Upper lobe of right lung (tissue), 1 donor: ENCODE measurements around the gene FAM53B. TPM values are rescaled to one million over a fixed set of nuclear protein-coding genes. Genes with fewer than 3 reads are reported as not detected.
A peak's percentile ranks its signal among the peaks of the same experiment; 100 is the strongest.

Source experiments
- ATAC-seq: fragments of 200-7000 bp; cut with Tn5 transposase; one replicate; pipeline ENCODE4 v1.9.1; 2020; ENCODE audit warnings: mild to moderate bottlenecking, moderate library complexity
- DNase-seq: peaks from one replicate; pipeline ENCODE4 v3.0.0-alpha.2; 2020
- H3K27ac ChIP-seq: fragments of 200-600 bp; one replicate; pipeline ENCODE4 v1.8.0; 2022
- H3K27me3 ChIP-seq: fragments of 200-600 bp; one replicate; pipeline ENCODE4 v1.8.0; 2022; ENCODE audit warnings: mild to moderate bottlenecking
- H3K36me3 ChIP-seq: fragments of 200-600 bp; one replicate; pipeline ENCODE4 v1.8.0; 2022
- H3K4me1 ChIP-seq: fragments of 200-600 bp; one replicate; pipeline ENCODE4 v1.8.0; 2022
- H3K4me3 ChIP-seq: fragments of 200-600 bp; one replicate; pipeline ENCODE4 v1.8.0; 2022; ENCODE audit warnings: mild to moderate bottlenecking
- H3K9me3 ChIP-seq: fragments of 200-600 bp; one replicate; pipeline ENCODE4 v1.8.0; 2022
- CTCF ChIP-seq: fragments of 200-600 bp; IDR thresholded peaks from one replicate; pipeline ENCODE4 v1.8.0; 2022; ENCODE audit warnings: antibody characterized with exemption
- intact Hi-C: fragments of 100-400 bp; cut with DNase I; formaldehyde crosslinking; loops from one replicate; pipeline ENCODE4 v1.11.0; 2022
- total RNA-seq: library from RNA; stranded (reverse); fragmentation: NEBNext Ultra II Directional; extraction: Animal tissue kit (Norgen Biotek cat#: 25700); gene quantifications from one replicate; pipeline ENCODE4 v1.2.1, GENCODE V29; 2021
- donor health status: DM: no; HTN: yes; CAD: no; lungs with severe emphysema.

FAM53B gene
- total RNA-seq, 1 donor from 2014 or later = 31.4 TPM

GRCh38 chr10:124728071-124728829, 15.9 kb downstream of the FAM53B start:
- Histone ChIP-seq H3K4me3 (no peak overlapping the region), H3K4me1 (peaks cover 58% of the 10 kb centered on the region), H3K27ac (peak overlapping the region; percentile 82), H3K9me3 (no peaks in the 10 kb centered on the region), H3K27me3 (no peaks in the 10 kb centered on the region), H3K36me3 (no peaks in the 10 kb centered on the region)
- peak; percentile 63 for DNase-seq
- peak; percentile 71 for ATAC-seq
- no peak for TF ChIP-seq CTCF
- intact Hi-C loops = no loop called here

DNA sequence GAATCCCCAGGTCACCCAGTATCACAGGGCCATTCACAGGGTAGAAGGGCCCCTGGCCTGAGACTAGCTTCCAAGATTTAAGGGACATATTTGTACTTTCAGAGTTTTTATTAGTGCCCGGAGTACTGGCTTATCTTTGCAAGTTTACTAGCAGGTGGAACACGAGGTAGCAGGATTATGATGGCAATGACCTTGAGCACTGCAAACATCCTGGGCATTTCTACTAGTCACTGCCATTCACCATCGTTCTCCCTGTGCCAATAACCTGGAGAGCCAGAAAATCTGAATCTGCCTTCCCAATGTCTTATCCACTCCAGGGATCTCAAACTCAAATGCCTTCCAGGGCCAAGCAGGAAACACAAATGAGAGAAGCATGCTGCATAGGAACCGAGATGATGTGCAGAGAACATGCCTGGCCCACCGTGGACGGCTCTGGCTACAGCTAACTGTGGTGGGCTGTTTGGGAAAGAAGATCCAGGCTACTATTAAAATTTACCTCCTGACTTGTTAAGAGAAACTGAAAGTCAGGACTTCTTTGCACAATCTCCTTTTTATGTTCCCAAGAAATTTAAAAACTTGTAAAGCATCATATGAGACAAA, 16.7 kb downstream of the FAM53B start:
- no peak for TF ChIP-seq CTCF
- H3K27ac ChIP-seq = peak overlapping the region; percentile 63
- H3K27me3 ChIP-seq = no peaks in the 10 kb centered on the region
- intact Hi-C loops = no loop called here
- peaks cover 59% of the 10 kb centered on the region for H3K4me1 ChIP-seq
- DNase-seq (peak; percentile 33), ATAC-seq (no peak)
- no peaks in the 10 kb centered on the region for H3K36me3 ChIP-seq
- no peak overlapping the region for H3K4me3 ChIP-seq
- no peaks in the 10 kb centered on the region for H3K9me3 ChIP-seq

DNA sequence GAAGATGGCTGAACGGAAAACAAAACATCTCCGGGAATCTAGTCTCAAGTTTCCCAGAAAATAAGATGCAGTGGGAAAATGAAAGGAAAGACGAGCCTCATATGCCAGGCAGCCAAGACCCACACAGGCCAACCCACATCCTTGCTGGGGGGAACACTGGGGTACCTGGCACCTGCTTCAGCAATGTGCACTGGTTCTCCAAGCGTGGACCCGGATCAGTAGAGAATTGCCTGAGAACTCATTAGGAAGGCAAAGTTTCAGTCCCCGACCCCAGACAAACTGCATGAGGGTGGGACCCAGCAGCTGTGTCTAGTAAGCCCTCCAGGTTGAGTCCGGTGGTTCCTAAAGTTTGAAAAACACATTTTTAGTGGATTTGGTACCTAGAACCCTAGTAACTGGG, 18.4 kb downstream of the FAM53B start:
- H3K4me1 ChIP-seq = peaks cover 70% of the 10 kb centered on the region
- H3K27me3 ChIP-seq = no peaks in the 10 kb centered on the region
- no peak overlapping the region for H3K4me3 ChIP-seq
- H3K36me3 ChIP-seq = no peaks in the 10 kb centered on the region
- no peak for ATAC-seq
- TF ChIP-seq CTCF = no peak
- no peak overlapping the region for H3K27ac ChIP-seq
- DNase-seq = peak; percentile 26
- no peaks in the 10 kb centered on the region for H3K9me3 ChIP-seq
- intact Hi-C loops = no loop called here

GRCh38 chr10:124725171-124725631, 19.0 kb downstream of the FAM53B start:
- no peaks in the 10 kb centered on the region for H3K9me3 ChIP-seq
- no peak for TF ChIP-seq CTCF
- ATAC-seq (no peak), DNase-seq (peak; percentile 23)
- intact Hi-C loops = no loop called here
- H3K27ac ChIP-seq = no peak overlapping the region
- H3K4me3 ChIP-seq = no peak overlapping the region
- H3K36me3 ChIP-seq = no peaks in the 10 kb centered on the region
- no peaks in the 10 kb centered on the region for H3K27me3 ChIP-seq
- H3K4me1 ChIP-seq = peaks cover 76% of the 10 kb centered on the region

GRCh38 chr10:124724279-124725027, 19.7 kb downstream of the FAM53B start:
- no peak for TF ChIP-seq CTCF
- intact Hi-C loops = no loop called here
- Histone ChIP-seq H3K4me3 (no peak overlapping the region), H3K4me1 (peaks cover 78% of the 10 kb centered on the region), H3K9me3 (no peaks in the 10 kb centered on the region), H3K27me3 (no peaks in the 10 kb centered on the region), H3K27ac (peak overlapping the region; percentile 80), H3K36me3 (no peaks in the 10 kb centered on the region)
- DNase-seq (peak; percentile 64), ATAC-seq (no peak)
